Middle frontal gyrus (tissue), 1 donor: ENCODE data around the gene ZNF516.

ENCODE experiments used
- DNase-seq: peaks from one replicate; pipeline ENCODE4 v3.0.0-alpha.2; 2015; ENCODE audit warnings: low spot score; ENCODE audit errors: extremely low spot score

Gene ZNF516

GRCh38 chr18:76425146-76426131, 69.6 kb downstream of the ZNF516 start:
- DNase-seq, result no peak

GRCh38 chr18:76422838-76423237, 72.2 kb downstream of the ZNF516 start:
- no peak for DNase-seq

- DNase-seq, result no peak
Measured at GRCh38 chr18:76422121-76422520, 72.9 kb downstream of the ZNF516 start.

GRCh38 chr18:76421685-76422078, 73.4 kb downstream of the ZNF516 start:
- no peak for DNase-seq

- DNase-seq, result no peak
Measured at GRCh38 chr18:76420898-76421684, 74.0 kb downstream of the ZNF516 start.

GRCh38 chr18:76419811-76420210, 75.2 kb downstream of the ZNF516 start:
- no peak for DNase-seq

GRCh38 chr18:76416911-76417310, 78.1 kb downstream of the ZNF516 start:
- DNase-seq, result no peak

GRCh38 chr18:76414936-76415621, 80.0 kb downstream of the ZNF516 start:
- DNase-seq, result no peak

GRCh38 chr18:76412818-76413565, 82.0 kb downstream of the ZNF516 start:
- no peak for DNase-seq

GRCh38 chr18:76412010-76412817, 82.8 kb downstream of the ZNF516 start:
- DNase-seq, result no peak

GRCh38 chr18:76410660-76411417, 84.2 kb downstream of the ZNF516 start:
- DNase-seq, result no peak

GRCh38 chr18:76410033-76410432, 85.0 kb downstream of the ZNF516 start:
- DNase-seq, result no peak

GRCh38 chr18:76408480-76409067, 86.5 kb downstream of the ZNF516 start:
- DNase-seq, result no peak

- no peak for DNase-seq
Measured at GRCh38 chr18:76407681-76408080, 87.4 kb downstream of the ZNF516 start.

- DNase-seq, result no peak
Measured at GRCh38 chr18:76406791-76407190, 88.3 kb downstream of the ZNF516 start.

- DNase-seq, result no peak
Measured at GRCh38 chr18:76405681-76406356, 89.2 kb downstream of the ZNF516 start.

GRCh38 chr18:76405280-76405679, 89.8 kb downstream of the ZNF516 start:
- DNase-seq, result no peak

- no peak for DNase-seq
Measured at GRCh38 chr18:76404345-76404831, 90.7 kb downstream of the ZNF516 start.
